Cardiac fibroblast (primary cell): ENCODE results near the gene ASCC1.

Experiments used
- DNase-seq, 2 donors: peaks; one replicate each; pipeline versions ENCODE4 v3.0.0 to v3.0.0-alpha.2; 2010; ENCODE audit warnings: low read depth in 2 of 2
- H3K4me3 ChIP-seq, 2 donors: replicated peaks in 1 of 2; 1 replicate in 1 of 2; 2 replicates in 1 of 2; pipeline ENCODE4 v1.5.1; 2011; ENCODE audit warnings: low read depth in 2 of 2, low read length in 2 of 2, mild to moderate bottlenecking in 2 of 2, moderate library complexity in 1 of 2
- TF ChIP-seq, protein P1 (sequence below): IDR thresholded peaks from one replicate; pipeline ENCODE4 v1.5.1; 2011; ENCODE audit warnings: low read depth, mild to moderate bottlenecking, low read length, inconsistent platforms

Gene ASCC1

GRCh38 chr10:72245949-72246525, 30.0 kb upstream of the ASCC1 start:
- TF ChIP-seq, protein P1, sequence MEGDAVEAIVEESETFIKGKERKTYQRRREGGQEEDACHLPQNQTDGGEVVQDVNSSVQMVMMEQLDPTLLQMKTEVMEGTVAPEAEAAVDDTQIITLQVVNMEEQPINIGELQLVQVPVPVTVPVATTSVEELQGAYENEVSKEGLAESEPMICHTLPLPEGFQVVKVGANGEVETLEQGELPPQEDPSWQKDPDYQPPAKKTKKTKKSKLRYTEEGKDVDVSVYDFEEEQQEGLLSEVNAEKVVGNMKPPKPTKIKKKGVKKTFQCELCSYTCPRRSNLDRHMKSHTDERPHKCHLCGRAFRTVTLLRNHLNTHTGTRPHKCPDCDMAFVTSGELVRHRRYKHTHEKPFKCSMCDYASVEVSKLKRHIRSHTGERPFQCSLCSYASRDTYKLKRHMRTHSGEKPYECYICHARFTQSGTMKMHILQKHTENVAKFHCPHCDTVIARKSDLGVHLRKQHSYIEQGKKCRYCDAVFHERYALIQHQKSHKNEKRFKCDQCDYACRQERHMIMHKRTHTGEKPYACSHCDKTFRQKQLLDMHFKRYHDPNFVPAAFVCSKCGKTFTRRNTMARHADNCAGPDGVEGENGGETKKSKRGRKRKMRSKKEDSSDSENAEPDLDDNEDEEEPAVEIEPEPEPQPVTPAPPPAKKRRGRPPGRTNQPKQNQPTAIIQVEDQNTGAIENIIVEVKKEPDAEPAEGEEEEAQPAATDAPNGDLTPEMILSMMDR: no peak
- H3K4me3 ChIP-seq: no peak overlapping the region
- DNase-seq: peak in 1 of 2 donors; percentile 46

GRCh38 chr10:72244573-72245038, 28.5 kb upstream of the ASCC1 start:
- DNase-seq: no peak
- TF ChIP-seq, protein P1: no peak
- no peak overlapping the region for H3K4me3 ChIP-seq

DNA sequence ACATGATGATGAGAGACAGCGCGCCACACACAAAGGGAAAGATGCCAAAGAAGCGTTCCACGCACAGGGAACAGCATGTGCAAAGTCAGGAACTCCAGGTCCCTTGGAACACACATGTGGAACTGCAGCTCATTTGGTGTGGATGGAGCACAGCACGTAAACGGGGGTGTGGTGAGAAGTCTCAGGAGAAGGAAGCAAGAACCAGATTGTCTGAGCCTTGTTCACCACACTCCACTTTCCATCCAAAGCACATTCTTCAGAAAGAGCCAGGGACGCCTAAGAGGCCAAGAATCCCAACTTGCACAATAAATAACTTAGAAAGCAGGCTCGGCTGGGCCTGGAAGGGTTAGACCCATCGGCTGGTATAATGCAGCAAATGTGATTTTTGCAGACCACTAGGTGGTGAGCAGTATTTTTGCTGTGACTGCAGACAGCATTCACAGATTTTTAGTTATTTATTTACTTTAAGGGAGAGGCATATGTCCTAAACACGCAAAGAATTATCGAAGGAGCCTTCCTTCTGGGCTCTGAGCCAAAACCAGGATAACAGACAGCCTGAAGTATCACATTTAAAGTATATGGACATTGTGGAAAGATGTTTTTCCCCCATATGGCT, 27.9 kb upstream of the ASCC1 start:
- peak; percentile 97 to 98 for DNase-seq
- no peak overlapping the region for H3K4me3 ChIP-seq
- TF ChIP-seq, protein P1: peak; percentile 49

GRCh38 chr10:72242675-72243074, 26.6 kb upstream of the ASCC1 start:
- TF ChIP-seq, protein P1: no peak
- peak; percentile 82 to 97 for DNase-seq
- H3K4me3 ChIP-seq: no peak overlapping the region

DNA sequence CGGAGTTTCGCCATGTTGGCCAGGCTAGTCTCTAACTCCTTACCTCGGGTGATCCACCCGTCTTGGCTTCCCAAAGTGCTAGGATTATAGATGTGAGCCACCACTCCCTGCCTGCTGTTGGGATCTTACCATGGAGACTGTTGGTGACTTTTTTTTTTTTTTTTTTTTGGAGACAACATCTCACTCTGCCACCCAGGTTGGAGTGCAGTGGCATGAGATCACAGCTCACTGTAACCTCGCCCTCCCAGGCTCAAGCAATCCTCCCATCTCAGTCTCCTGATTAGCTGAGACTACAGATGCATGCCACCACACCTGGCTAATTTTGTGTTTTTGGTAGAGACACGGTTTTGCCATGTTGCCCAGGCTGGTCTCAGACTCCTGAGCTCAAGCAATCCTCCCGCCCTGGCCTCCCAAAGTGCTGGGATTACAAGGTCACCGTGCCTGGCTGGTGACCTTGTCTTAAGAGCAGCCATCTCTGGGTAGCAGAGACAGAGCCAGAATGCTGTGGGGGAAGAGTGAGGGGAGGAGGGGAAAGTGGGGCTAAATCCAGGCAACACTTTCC, 25.7 kb upstream of the ASCC1 start:
- no peak overlapping the region for H3K4me3 ChIP-seq
- TF ChIP-seq, protein P1: no peak
- DNase-seq: no peak

DNA sequence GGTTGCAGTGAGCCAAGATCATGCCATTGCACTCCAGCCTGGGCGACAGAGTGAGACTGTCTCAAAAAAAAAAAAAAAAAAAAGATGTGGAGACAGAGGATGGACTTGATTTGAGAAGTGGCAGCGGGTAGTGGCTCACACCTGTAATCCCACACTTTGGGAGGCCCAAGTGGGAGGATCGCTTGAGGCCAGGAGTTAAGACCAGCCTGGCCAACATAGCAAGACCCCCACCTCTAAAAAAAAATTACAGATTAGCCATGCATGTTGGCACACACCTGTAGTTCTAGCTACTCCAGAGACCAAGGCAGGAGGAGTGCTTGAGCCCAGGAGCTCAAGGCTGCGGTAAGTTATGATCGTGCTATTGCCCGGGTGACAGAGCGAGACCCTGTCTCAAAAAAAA, 24.3 kb upstream of the ASCC1 start:
- TF ChIP-seq, protein P1: no peak
- no peak for DNase-seq
- no peak overlapping the region for H3K4me3 ChIP-seq
